Fibroblast of the conjunctiva (primary cell): ENCODE measurements around the gene CALCOCO2.
"Not testable (repeated sequence)": the region's sequence is repeated elsewhere in the genome, so short reads cannot be mapped to it uniquely, and the experiment has no call there.

Experiments
- DNase-seq: peaks from one replicate; pipeline ENCODE4 v3.0.0-alpha.2; 2010; ENCODE audit warnings: low read depth

CALCOCO2 gene

GRCh38 chr17:48830840-48831548 lies at the start of gene CALCOCO2:
CALCOCO2 (plus strand) TSS chr17:48831035; CDS start chr17:48841708, 10,673 bp downstream.
- peak; percentile 88 for DNase-seq

- no peak for DNase-seq
These were observed 43.0 kb upstream of the CALCOCO2 start for GRCh38 chr17:48787828-48788227.

- no peak for DNase-seq
These were observed 40.2 kb upstream of the CALCOCO2 start for GRCh38 chr17:48790607-48791127.

- peak; percentile 56 for DNase-seq
These were observed 39.5 kb upstream of the CALCOCO2 start for GRCh38 chr17:48791128-48792032.

- DNase-seq: no peak
These were observed 38.6 kb upstream of the CALCOCO2 start for GRCh38 chr17:48792033-48792798.

GRCh38 chr17:48795444-48796162 lies 35.2 kb upstream of the CALCOCO2 start:
- DNase-seq: peak; percentile 18

GRCh38 chr17:48796163-48796522 lies 34.7 kb upstream of the CALCOCO2 start:
- DNase-seq: not testable (repeated sequence)

GRCh38 chr17:48799069-48799723 lies 31.6 kb upstream of the CALCOCO2 start:
- no peak for DNase-seq

GRCh38 chr17:48800626-48801217 lies 30.1 kb upstream of the CALCOCO2 start:
- DNase-seq: no peak

GRCh38 chr17:48804936-48805411 lies 25.9 kb upstream of the CALCOCO2 start:
- no peak for DNase-seq

- DNase-seq: no peak
These were observed 21.7 kb upstream of the CALCOCO2 start for GRCh38 chr17:48809182-48809581.

GRCh38 chr17:48812001-48812400 lies 18.8 kb upstream of the CALCOCO2 start:
- no peak for DNase-seq

- no peak for DNase-seq
These were observed 16.3 kb upstream of the CALCOCO2 start for GRCh38 chr17:48814504-48814903.

GRCh38 chr17:48815311-48815710 lies 15.5 kb upstream of the CALCOCO2 start:
- DNase-seq: no peak

GRCh38 chr17:48816438-48816773 lies 14.4 kb upstream of the CALCOCO2 start:
- no peak for DNase-seq

GRCh38 chr17:48816774-48817590 lies 13.9 kb upstream of the CALCOCO2 start, which contains the start of gene TTLL6:
TTLL6 (minus strand) TSS chr17:48817229; CDS start chr17:48817072, 157 bp downstream.
- no peak for DNase-seq

- no peak for DNase-seq
These were observed 12.4 kb upstream of the CALCOCO2 start for GRCh38 chr17:48818361-48818841.

- no peak for DNase-seq
These were observed 11.4 kb upstream of the CALCOCO2 start for GRCh38 chr17:48819466-48819865.

- not testable (repeated sequence) for DNase-seq
These were observed 9.9 kb upstream of the CALCOCO2 start for GRCh38 chr17:48820936-48821335.
